RWPE2 (cell line): ENCODE data around the gene RADX.

Source experiments
- ATAC-seq: fragments of 200-7000 bp; cut with Tn5 transposase; 3 replicates; pipeline ENCODE4 v1.9.1; 2021; ENCODE audit warnings: low read depth
- DNase-seq: peaks from one replicate; pipeline ENCODE4 v3.0.0-alpha.2; 2020; ENCODE audit warnings: low spot score
- H3K27ac ChIP-seq: fragments of 450-650 bp; 2 replicates; pipeline ENCODE4 v1.5.1; 2017; ENCODE audit warnings: mild to moderate bottlenecking; ENCODE audit not compliant: poor library complexity, severe bottlenecking
- H3K27me3 ChIP-seq: fragments of 250-450 bp; sonication (Bioruptor Pico); 2 replicates; pipeline ENCODE4 v1.5.1; 2021; ENCODE audit warnings: mild to moderate bottlenecking, moderate library complexity; ENCODE audit not compliant: insufficient read depth, poor library complexity, severe bottlenecking
- H3K36me3 ChIP-seq: fragments of 250-450 bp; sonication (Bioruptor Pico); 2 replicates; pipeline ENCODE4 v1.5.1; 2020; ENCODE audit warnings: low read depth, mild to moderate bottlenecking, moderate library complexity
- H3K4me1 ChIP-seq: fragments of 250-450 bp; sonication (Bioruptor Pico); 2 replicates; pipeline ENCODE4 v1.5.1; 2021; ENCODE audit warnings: mild to moderate bottlenecking, moderate library complexity; ENCODE audit not compliant: insufficient read depth, poor library complexity, severe bottlenecking
- H3K4me3 ChIP-seq: fragments of 250-450 bp; sonication (Bioruptor Pico); 2 replicates; pipeline ENCODE4 v1.5.1; 2021; ENCODE audit warnings: mild to moderate bottlenecking, moderate library complexity; ENCODE audit not compliant: severe bottlenecking
- H3K9me3 ChIP-seq: fragments of 250-450 bp; sonication (Bioruptor Pico); 2 replicates; pipeline ENCODE4 v1.5.1; 2021; ENCODE audit warnings: mild to moderate bottlenecking, moderate library complexity; ENCODE audit not compliant: severe bottlenecking
- CTCF ChIP-seq: fragments of 450-650 bp; IDR thresholded peaks from one replicate; pipeline ENCODE4 v1.5.1; 2017; ENCODE audit warnings: mild to moderate bottlenecking, moderate library complexity; ENCODE audit not compliant: poor library complexity, severe bottlenecking

Gene RADX

DNA sequence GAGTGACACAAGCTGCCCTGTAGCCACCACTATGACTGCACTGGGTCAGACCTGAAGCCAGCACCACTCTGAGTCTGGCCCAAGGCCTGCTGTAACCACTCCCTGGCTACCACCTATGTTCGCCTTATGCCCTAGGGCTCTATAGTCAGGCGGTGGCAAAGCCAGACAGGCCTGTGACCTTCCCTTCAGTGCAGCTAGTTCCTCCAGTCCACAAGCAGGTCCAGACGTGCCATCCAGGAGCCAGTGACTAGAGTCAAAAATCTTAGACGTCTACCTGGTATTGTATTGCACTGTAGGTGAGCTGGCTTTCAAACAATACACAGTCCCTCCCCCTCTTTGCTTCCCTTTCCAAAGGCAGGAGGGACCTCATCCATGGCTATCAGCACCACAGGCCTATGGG lies 60.7 kb downstream of the RADX start:
- TF ChIP-seq CTCF, result no peak
- no peaks in the 10 kb centered on the region for H3K9me3 ChIP-seq
- no peaks in the 10 kb centered on the region for H3K36me3 ChIP-seq
- no peak overlapping the region for H3K4me3 ChIP-seq
- H3K27ac ChIP-seq, result peak overlapping the region; percentile 29
- H3K4me1 ChIP-seq, result peaks cover 12% of the 10 kb centered on the region
- DNase-seq (peak; percentile 68), ATAC-seq (peak; percentile 95)
- H3K27me3 ChIP-seq, result no peaks in the 10 kb centered on the region

DNA sequence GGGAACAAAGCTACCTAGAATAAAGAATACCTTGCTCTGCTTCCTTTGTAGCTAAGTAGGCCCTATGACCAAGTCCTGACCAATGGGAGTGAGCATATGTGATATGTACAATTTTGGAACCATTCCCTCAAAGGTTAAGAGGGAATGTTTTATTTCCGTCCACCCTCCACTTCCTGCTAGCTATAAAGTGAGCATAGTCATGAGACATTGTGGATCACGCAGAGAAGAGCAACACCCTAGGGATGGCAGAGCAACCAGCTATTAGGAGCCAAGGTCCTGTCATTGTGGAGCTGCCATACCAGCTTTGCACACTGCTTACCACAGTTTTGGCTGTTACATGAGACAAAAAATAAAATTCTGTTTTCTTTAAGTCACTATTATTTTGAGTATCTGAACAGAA lies 68.9 kb downstream of the RADX start:
- H3K27me3 ChIP-seq, result no peaks in the 10 kb centered on the region
- no peak for TF ChIP-seq CTCF

GRCh38 chrX:106684207-106684606 lies 72.4 kb downstream of the RADX start:
- Histone ChIP-seq H3K9me3 (no peaks in the 10 kb centered on the region), H3K27me3 (no peaks in the 10 kb centered on the region), H3K27ac (no peak overlapping the region), H3K4me1 (no peaks in the 10 kb centered on the region), H3K36me3 (no peaks in the 10 kb centered on the region), H3K4me3 (no peak overlapping the region)
- TF ChIP-seq CTCF, result no peak
- no peak for DNase-seq
- ATAC-seq, result no peak

More for the DNA sequence above, 68.9 kb downstream of the RADX start:
- DNase-seq (no peak), ATAC-seq (no peak)
- Histone ChIP-seq H3K27ac (no peak overlapping the region), H3K4me1 (no peaks in the 10 kb centered on the region), H3K4me3 (no peak overlapping the region), H3K9me3 (no peaks in the 10 kb centered on the region), H3K36me3 (no peaks in the 10 kb centered on the region)

- ATAC-seq, result no peak
Measured at GRCh38 chrX:106692425-106693065, 80.8 kb downstream of the RADX start.

More at GRCh38 chrX:106692425-106693065, 80.8 kb downstream of the RADX start:
- H3K27ac ChIP-seq, result no peak overlapping the region
- H3K9me3 ChIP-seq, result no peaks in the 10 kb centered on the region
- no peak for TF ChIP-seq CTCF
- no peaks in the 10 kb centered on the region for H3K36me3 ChIP-seq
- no peak overlapping the region for H3K4me3 ChIP-seq
- no peaks in the 10 kb centered on the region for H3K4me1 ChIP-seq
- no peaks in the 10 kb centered on the region for H3K27me3 ChIP-seq
- no peak for DNase-seq
